DOHH2 (cell line): Measurements from ENCODE around the gene MARCHF3.

Experiments used
- H3F3A ChIP-seq: fragments of 200-600 bp; sonication (generic), shearing (Covaris generic); 2 replicates; pipeline ENCODE4 v1.6.0; 2016; ENCODE audit warnings: antibody characterized with exemption, mild to moderate bottlenecking; ENCODE audit not compliant: control insufficient read depth, insufficient read depth
- H3K27ac ChIP-seq: fragments of 200-600 bp; sonication (generic); 2 replicates; pipeline ENCODE4 v1.5.1; 2014; ENCODE audit warnings: low read depth, mild to moderate bottlenecking, low read length, moderate library complexity
- H3K27me3 ChIP-seq: fragments of 200-600 bp; sonication (generic); 2 replicates; pipeline ENCODE4 v1.6.1; 2014; ENCODE audit warnings: mild to moderate bottlenecking, low read length, mixed read lengths; ENCODE audit not compliant: control insufficient read depth
- H3K36me3 ChIP-seq: fragments of 200-600 bp; sonication (generic); 2 replicates; pipeline ENCODE4 v1.6.1; 2014; ENCODE audit warnings: mild to moderate bottlenecking, low read length, moderate library complexity, mixed read lengths; ENCODE audit not compliant: control insufficient read depth
- H3K4me1 ChIP-seq: fragments of 200-600 bp; sonication (generic); 2 replicates; pipeline ENCODE4 v1.6.1; 2014; ENCODE audit warnings: mild to moderate bottlenecking, low read length, mixed read lengths; ENCODE audit not compliant: control insufficient read depth
- H3K4me2 ChIP-seq: fragments of 200-600 bp; sonication (generic); 2 replicates; pipeline ENCODE4 v1.6.0; 2014; ENCODE audit warnings: mild to moderate bottlenecking, low read length, moderate library complexity
- H3K4me3 ChIP-seq: fragments of 200-600 bp; sonication (generic); 2 replicates; pipeline ENCODE4 v1.5.1; 2014; ENCODE audit warnings: mild to moderate bottlenecking, low read length, mixed read lengths
- H3K79me2 ChIP-seq: fragments of 200-600 bp; sonication (generic); 2 replicates; pipeline ENCODE4 v1.6.1; 2014; ENCODE audit warnings: mild to moderate bottlenecking, low read length, mixed read lengths; ENCODE audit not compliant: control insufficient read depth
- H3K9me2 ChIP-seq: fragments of 200-600 bp; sonication (generic); replicated peaks from 2 replicates; pipeline ENCODE4 v1.6.1; 2014; ENCODE audit warnings: mild to moderate bottlenecking, low read length, mixed read lengths; ENCODE audit not compliant: control insufficient read depth
- H3K9me3 ChIP-seq: fragments of 200-600 bp; sonication (generic); 2 replicates; pipeline ENCODE4 v1.6.1; 2014; ENCODE audit warnings: antibody characterized with exemption, low read length, mixed read lengths; ENCODE audit not compliant: control insufficient read depth, insufficient read depth
- H4K20me1 ChIP-seq: fragments of 200-600 bp; sonication (generic); 2 replicates; pipeline ENCODE4 v1.6.0; 2014; ENCODE audit warnings: low read depth, mild to moderate bottlenecking, antibody characterized with exemption, low read length, moderate library complexity; ENCODE audit not compliant: control insufficient read depth, insufficient read depth
- EZH2phosphoT487 ChIP-seq: fragments of 200-600 bp; sonication (generic); IDR thresholded peaks from 2 replicates; pipeline ENCODE4 v1.6.1; 2017; ENCODE audit warnings: borderline replicate concordance, mild to moderate bottlenecking, antibody characterized with exemption, low read length, moderate library complexity, mixed read lengths
- TF ChIP-seq, protein P1 (sequence below): fragments of 200-600 bp; sonication (generic); IDR thresholded peaks from one replicate; pipeline ENCODE4 v1.5.1; 2014; ENCODE audit warnings: antibody characterized with exemption, mild to moderate bottlenecking, low read depth, low read length; ENCODE audit not compliant: poor library complexity, severe bottlenecking

Gene MARCHF3

DNA sequence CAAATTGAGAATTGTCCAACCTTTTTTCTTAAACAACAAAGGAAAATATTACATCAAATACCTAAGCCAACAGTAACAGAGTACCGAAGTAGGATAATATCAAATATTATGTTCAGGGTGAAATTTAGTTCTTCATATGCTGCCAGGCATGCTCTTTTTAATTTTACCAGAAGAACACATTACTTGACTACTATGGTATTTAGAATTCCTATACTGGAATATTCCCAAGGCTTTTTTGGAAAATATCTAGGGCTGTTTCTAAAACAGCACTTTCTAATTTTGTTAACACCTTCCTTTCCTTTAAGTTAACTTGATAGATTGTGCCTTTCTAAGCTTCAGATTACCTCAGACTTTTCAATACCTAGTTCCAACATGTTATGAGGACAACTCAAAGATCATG lies 48.7 kb downstream of the MARCHF3 start:
- Histone ChIP-seq H3K4me1 (peaks cover 54% of the 10 kb centered on the region), H3K36me3 (peaks cover 36% of the 10 kb centered on the region), H3K9me2 (no peaks in the 10 kb centered on the region), H4K20me1 (no peaks in the 10 kb centered on the region), H3K4me3 (no peak overlapping the region), H3K4me2 (no peak overlapping the region), H3K27me3 (no peaks in the 10 kb centered on the region), H3F3A (0 out of 2 replicates have a peak, but pooled peaks cover 2% of the 10 kb centered on the region), H3K27ac (no peak overlapping the region), H3K9me3 (no peaks in the 10 kb centered on the region), H3K79me2 (peaks cover 63% of the 10 kb centered on the region)
- TF ChIP-seq EZH2phosphoT487: no peak
- TF ChIP-seq, protein P1, sequence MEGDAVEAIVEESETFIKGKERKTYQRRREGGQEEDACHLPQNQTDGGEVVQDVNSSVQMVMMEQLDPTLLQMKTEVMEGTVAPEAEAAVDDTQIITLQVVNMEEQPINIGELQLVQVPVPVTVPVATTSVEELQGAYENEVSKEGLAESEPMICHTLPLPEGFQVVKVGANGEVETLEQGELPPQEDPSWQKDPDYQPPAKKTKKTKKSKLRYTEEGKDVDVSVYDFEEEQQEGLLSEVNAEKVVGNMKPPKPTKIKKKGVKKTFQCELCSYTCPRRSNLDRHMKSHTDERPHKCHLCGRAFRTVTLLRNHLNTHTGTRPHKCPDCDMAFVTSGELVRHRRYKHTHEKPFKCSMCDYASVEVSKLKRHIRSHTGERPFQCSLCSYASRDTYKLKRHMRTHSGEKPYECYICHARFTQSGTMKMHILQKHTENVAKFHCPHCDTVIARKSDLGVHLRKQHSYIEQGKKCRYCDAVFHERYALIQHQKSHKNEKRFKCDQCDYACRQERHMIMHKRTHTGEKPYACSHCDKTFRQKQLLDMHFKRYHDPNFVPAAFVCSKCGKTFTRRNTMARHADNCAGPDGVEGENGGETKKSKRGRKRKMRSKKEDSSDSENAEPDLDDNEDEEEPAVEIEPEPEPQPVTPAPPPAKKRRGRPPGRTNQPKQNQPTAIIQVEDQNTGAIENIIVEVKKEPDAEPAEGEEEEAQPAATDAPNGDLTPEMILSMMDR: no peak

DNA sequence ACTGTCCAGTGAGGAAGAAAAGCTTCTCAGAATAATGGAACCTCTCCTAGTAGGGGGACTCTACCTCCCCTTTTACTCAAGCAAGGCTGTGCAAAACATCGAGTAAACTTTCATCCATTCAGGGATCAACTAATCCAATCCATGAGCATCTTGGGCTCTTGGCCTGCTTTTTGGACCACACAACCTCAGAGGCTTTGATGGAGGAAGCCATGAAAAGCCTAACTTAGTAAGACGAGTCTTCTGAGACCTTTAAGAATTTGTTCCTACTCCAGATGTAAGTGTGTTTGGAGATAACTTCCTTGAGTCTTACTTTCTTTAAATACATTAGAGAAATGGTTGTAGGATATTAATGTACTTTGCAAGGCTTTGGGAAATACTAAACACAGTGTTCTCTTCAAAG lies 49.1 kb downstream of the MARCHF3 start:
- Histone ChIP-seq H3F3A (no peaks in the 10 kb centered on the region), H3K36me3 (peaks cover 39% of the 10 kb centered on the region), H3K9me3 (no peaks in the 10 kb centered on the region), H3K9me2 (no peaks in the 10 kb centered on the region), H3K79me2 (peaks cover 65% of the 10 kb centered on the region), H3K27me3 (no peaks in the 10 kb centered on the region), H3K4me2 (no peak overlapping the region), H3K27ac (no peak overlapping the region), H3K4me3 (no peak overlapping the region), H4K20me1 (no peaks in the 10 kb centered on the region), H3K4me1 (peaks cover 54% of the 10 kb centered on the region)
- TF ChIP-seq, protein P1: no peak
- no peak for TF ChIP-seq EZH2phosphoT487

DNA sequence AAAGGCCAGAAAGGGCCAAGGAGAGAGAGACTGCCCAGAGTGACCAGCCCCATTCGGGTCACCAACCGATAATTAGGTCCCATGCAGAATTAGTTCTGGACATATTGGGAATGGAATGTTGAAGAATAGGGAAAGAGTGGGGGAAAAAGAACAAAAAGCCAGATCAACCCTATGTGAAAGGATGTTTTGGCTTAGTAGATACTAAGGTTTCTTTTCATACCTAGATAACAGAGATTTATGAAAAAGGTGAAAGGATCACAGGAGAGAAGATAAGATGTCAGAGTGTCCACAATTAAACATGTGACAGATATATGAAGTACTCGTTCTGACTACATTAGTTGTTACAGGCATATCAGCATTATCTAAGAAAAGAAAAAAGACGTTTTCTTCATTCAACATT lies 52.1 kb downstream of the MARCHF3 start:
- Histone ChIP-seq H4K20me1 (no peaks in the 10 kb centered on the region), H3K79me2 (peaks cover 77% of the 10 kb centered on the region), H3K4me3 (no peak overlapping the region), H3K9me3 (no peaks in the 10 kb centered on the region), H3K27ac (no peak overlapping the region), H3K9me2 (no peaks in the 10 kb centered on the region), H3F3A (no peaks in the 10 kb centered on the region), H3K36me3 (peaks cover 56% of the 10 kb centered on the region), H3K4me2 (no peak overlapping the region), H3K27me3 (no peaks in the 10 kb centered on the region), H3K4me1 (peaks cover 51% of the 10 kb centered on the region)
- TF ChIP-seq, protein P1: no peak
- TF ChIP-seq EZH2phosphoT487: no peak
